ENCODE measurements around the gene RTN4IP1. TPM values are rescaled to one million over a fixed set of nuclear protein-coding genes. Genes with fewer than 3 reads are reported as not detected.

RTN4IP1 gene
- total RNA-seq, 1 donor from 2014 or later, result 9.0 TPM

- no peak for DNase-seq
These were observed 83.0 kb downstream of the RTN4IP1 start for GRCh38 chr6:106546261-106546690.

GRCh38 chr6:106540907-106541306 is 88.4 kb downstream of the RTN4IP1 start:
- DNase-seq, result no peak

- DNase-seq, result no peak
These were observed 88.9 kb downstream of the RTN4IP1 start for GRCh38 chr6:106540432-106540831.

- DNase-seq, result no peak
These were observed 89.4 kb downstream of the RTN4IP1 start for GRCh38 chr6:106539936-106540335.

- DNase-seq, result no peak
These were observed 91.2 kb downstream of the RTN4IP1 start for GRCh38 chr6:106538145-106538544.

- no peak for DNase-seq
These were observed 91.6 kb downstream of the RTN4IP1 start for GRCh38 chr6:106537662-106538061.

GRCh38 chr6:106536851-106537250 is 92.4 kb downstream of the RTN4IP1 start:
- DNase-seq, result no peak

GRCh38 chr6:106536357-106536756 is 92.9 kb downstream of the RTN4IP1 start:
- no peak for DNase-seq

- DNase-seq, result no peak
These were observed 94.3 kb downstream of the RTN4IP1 start for GRCh38 chr6:106535012-106535411.

GRCh38 chr6:106534564-106534982 is 94.7 kb downstream of the RTN4IP1 start:
- no peak for DNase-seq

- no peak for DNase-seq
These were observed 95.3 kb downstream of the RTN4IP1 start for GRCh38 chr6:106534004-106534403.

- no peak for DNase-seq
These were observed 96.2 kb downstream of the RTN4IP1 start for GRCh38 chr6:106533054-106533453.

- no peak for DNase-seq
These were observed 98.8 kb downstream of the RTN4IP1 start for GRCh38 chr6:106530502-106530901.

GRCh38 chr6:106530026-106530425 is 99.3 kb downstream of the RTN4IP1 start:
- no peak for DNase-seq

- no peak for DNase-seq
These were observed 99.9 kb downstream of the RTN4IP1 start for GRCh38 chr6:106529438-106529837.

- no peak for DNase-seq
These were observed 100.8 kb downstream of the RTN4IP1 start for GRCh38 chr6:106528521-106528920.

- DNase-seq, result no peak
These were observed 101.3 kb downstream of the RTN4IP1 start for GRCh38 chr6:106527979-106528378.

GRCh38 chr6:106527117-106527516 is 102.2 kb downstream of the RTN4IP1 start:
- no peak for DNase-seq

GRCh38 chr6:106525882-106526275 is 103.4 kb downstream of the RTN4IP1 start:
- DNase-seq, result no peak

GRCh38 chr6:106525107-106525881 is 104.0 kb downstream of the RTN4IP1 start:
- DNase-seq, result no peak

- no peak for DNase-seq
These were observed 106.6 kb downstream of the RTN4IP1 start for GRCh38 chr6:106522562-106523250.

Measured in occipital lobe (tissue), 2 donors.